ENCODE results near the gene HDAC7.
A peak's percentile ranks its signal among the peaks of the same experiment; 100 is the strongest.

HDAC7 gene

DNA sequence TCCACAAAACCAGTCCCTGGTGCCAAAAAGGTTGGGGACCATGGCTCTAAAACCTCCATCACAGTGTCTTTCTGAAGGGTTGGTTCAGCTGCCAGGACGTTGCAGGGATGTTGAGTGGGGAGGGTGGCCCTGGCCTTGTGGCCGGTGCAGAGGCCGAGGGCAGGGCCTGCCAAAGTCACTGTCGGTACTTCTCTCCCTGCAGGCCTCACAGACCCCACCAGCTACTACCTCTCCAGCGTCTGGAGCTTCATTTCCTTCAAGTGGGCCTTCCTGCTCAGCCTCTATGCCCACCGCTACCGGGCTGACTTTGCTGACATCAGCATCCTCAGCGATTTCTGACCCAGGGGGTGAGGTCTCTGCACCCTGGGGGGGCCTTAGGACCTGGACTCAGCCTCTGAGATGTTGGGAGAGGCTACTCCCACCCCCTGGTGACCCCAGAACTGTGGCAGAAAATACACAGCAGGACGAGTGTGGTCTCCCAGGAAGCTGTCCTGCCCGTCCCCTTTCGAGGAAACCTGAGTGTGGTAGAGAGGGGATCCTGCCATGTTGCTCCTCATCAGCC is 39.7 kb downstream of the HDAC7 start:
- H3K4me3 ChIP-seq (ENCODE audit: control insufficient read depth, low read depth, low read length), result no peak overlapping the region
- DNase-seq (ENCODE audit: low read depth), result no peak
- no peak for TF ChIP-seq CTCF (conservative IDR thresholded peaks at IDR 0.05; ENCODE audit: control insufficient read depth, insufficient read depth, low read depth, low read length)

DNA sequence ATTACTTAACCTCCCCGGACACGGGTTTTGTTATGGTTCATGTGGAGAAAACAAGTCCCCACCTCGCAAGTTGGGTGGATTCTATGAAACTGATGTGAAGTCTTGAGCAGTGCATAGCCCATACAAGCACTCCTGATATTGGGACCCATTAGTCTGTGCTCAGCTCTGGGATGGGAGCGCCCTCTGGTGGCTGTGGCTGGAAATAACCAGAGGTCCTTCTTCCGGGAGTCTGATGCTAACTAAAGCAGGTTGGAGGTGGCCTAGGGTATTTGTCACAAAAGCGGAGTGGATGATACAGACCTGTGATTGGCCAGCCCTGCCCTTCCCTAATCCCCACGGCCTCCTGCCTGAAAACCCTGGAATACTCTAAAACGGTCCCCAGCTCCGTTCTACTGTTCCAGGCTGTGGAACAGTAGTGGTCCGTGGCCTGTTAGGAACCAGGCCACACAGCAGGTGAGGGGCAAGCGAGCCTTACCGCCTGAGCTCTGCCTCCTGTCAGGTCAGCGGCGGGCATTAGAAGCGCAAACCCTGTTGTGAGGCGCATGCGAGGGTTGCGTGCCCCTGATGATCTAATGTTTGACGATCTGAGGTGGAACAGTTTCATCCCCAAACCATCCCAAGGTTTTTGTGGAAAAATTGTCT is 40.3 kb downstream of the HDAC7 start:
- peak; percentile 96 for TF ChIP-seq CTCF (conservative IDR thresholded peaks at IDR 0.05; ENCODE audit: control insufficient read depth, insufficient read depth, low read depth, low read length)
- H3K4me3 ChIP-seq (ENCODE audit: control insufficient read depth, low read depth, low read length), result no peak overlapping the region
- DNase-seq (ENCODE audit: low read depth), result peak; percentile 81

GRCh38 chr12:47778881-47779280 is 40.8 kb downstream of the HDAC7 start:
- H3K4me3 ChIP-seq (ENCODE audit: control insufficient read depth, low read depth, low read length), result no peak overlapping the region
- TF ChIP-seq CTCF (conservative IDR thresholded peaks at IDR 0.05; ENCODE audit: control insufficient read depth, insufficient read depth, low read depth, low read length), result no peak
- DNase-seq (ENCODE audit: low read depth), result no peak

- DNase-seq (ENCODE audit: low read depth), result no peak
- no peak overlapping the region for H3K4me3 ChIP-seq (ENCODE audit: control insufficient read depth, low read depth, low read length)
- no peak for TF ChIP-seq CTCF (conservative IDR thresholded peaks at IDR 0.05; ENCODE audit: control insufficient read depth, insufficient read depth, low read depth, low read length)
Measured at GRCh38 chr12:47777741-47778558, 41.8 kb downstream of the HDAC7 start.

DNA sequence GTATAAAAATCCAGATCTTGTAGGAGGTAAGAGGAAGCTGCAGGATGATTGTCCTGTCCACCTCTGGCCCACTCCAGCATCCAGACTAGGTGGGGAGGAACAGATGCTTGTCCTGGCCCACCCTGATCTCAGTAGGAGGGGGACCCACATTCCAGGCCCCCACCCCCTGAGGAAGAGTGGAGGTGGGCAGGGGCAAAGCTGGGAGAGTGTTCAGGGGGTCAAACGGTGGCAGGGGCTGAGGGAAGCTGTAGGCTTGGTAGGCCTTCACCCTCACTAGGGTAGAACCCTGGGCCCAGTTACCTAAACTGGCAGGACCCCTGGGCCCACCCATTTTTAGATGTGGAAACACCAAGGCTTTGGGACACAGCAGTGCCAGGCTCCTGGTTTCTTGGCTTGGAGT is 42.6 kb downstream of the HDAC7 start:
- no peak for TF ChIP-seq CTCF (conservative IDR thresholded peaks at IDR 0.05; ENCODE audit: control insufficient read depth, insufficient read depth, low read depth, low read length)
- no peak overlapping the region for H3K4me3 ChIP-seq (ENCODE audit: control insufficient read depth, low read depth, low read length)
- DNase-seq (ENCODE audit: low read depth), result no peak

DNA sequence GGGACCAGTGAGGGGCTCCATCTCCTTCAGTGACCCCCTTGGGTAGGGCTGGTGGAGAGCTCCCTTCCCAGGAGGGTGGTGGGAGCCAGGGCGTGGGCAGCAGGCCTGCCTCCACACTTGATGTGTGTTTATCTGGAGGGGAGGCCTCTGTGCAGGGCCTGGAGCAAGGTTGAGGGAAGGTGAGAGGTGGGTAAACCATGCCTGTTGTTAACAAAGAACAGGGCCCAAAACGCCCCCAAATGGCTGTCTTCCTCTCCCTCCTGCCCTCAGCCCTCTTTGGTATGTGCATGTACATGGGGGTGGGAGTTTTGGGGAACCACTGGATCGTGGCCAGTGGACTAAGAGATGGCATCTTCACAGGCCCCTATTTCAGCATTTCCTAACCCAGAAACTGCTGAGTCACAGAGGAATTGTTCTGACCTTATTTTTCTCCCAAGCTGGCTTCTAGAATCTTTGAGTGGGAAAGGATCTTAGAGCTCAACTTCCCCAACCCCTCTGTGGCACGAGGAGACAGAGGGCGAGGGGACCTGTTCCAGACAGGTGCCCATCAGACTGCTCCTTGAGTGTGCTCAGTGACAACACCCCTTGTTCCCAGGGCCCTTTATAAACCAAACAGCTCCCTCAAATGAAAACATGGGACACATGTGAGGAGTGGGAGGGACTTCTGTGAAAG is 43.1 kb downstream of the HDAC7 start:
- peak; percentile 50 for DNase-seq (ENCODE audit: low read depth)
- no peak for TF ChIP-seq CTCF (conservative IDR thresholded peaks at IDR 0.05; ENCODE audit: control insufficient read depth, insufficient read depth, low read depth, low read length)
- no peak overlapping the region for H3K4me3 ChIP-seq (ENCODE audit: control insufficient read depth, low read depth, low read length)

Measured in fibroblast of mammary gland (primary cell).